ENCODE data around the gene DHCR24.

The DHCR24 gene

GRCh38 chr1:54823670-54824069 is 63.3 kb downstream of the DHCR24 start:
- DNase-seq (ENCODE audit: low read depth in 1 of 2, low spot score in 1 of 2) = no peak
- TF ChIP-seq JUND (IDR thresholded peaks at IDR 0.05; ENCODE audit: low read depth) = no peak
- in situ Hi-C loops (cut with HindIII; ENCODE audit: low pct_unique_long_range_greater_than_20kb, low sequenced_read_pairs) = no loop called here

GRCh38 chr1:54819733-54820132 is 67.3 kb downstream of the DHCR24 start:
- in situ Hi-C loops (cut with HindIII; ENCODE audit: low pct_unique_long_range_greater_than_20kb, low sequenced_read_pairs) = no loop called here
- DNase-seq (ENCODE audit: low read depth in 1 of 2, low spot score in 1 of 2) = no peak
- no peak for TF ChIP-seq JUND (IDR thresholded peaks at IDR 0.05; ENCODE audit: low read depth)

- in situ Hi-C loops (cut with HindIII; ENCODE audit: low pct_unique_long_range_greater_than_20kb, low sequenced_read_pairs) = no loop called here
- peak; percentile 51 to 91 for DNase-seq (ENCODE audit: low read depth in 1 of 2, low spot score in 1 of 2)
- peak; percentile 65 for TF ChIP-seq JUND (IDR thresholded peaks at IDR 0.05; ENCODE audit: low read depth)
Measured at GRCh38 chr1:54819195-54819536, 67.8 kb downstream of the DHCR24 start.

- in situ Hi-C loops (cut with HindIII; ENCODE audit: low pct_unique_long_range_greater_than_20kb, low sequenced_read_pairs) = no loop called here
- TF ChIP-seq JUND (IDR thresholded peaks at IDR 0.05; ENCODE audit: low read depth) = no peak
- DNase-seq (ENCODE audit: low read depth in 1 of 2, low spot score in 1 of 2) = peak in 1 of 2 experiments; percentile 20
Measured at GRCh38 chr1:54818461-54819194, 68.4 kb downstream of the DHCR24 start.

- no peak for TF ChIP-seq JUND (IDR thresholded peaks at IDR 0.05; ENCODE audit: low read depth)
- in situ Hi-C loops (cut with HindIII; ENCODE audit: low pct_unique_long_range_greater_than_20kb, low sequenced_read_pairs) = no loop called here
- no peak for DNase-seq (ENCODE audit: low read depth in 1 of 2, low spot score in 1 of 2)
Measured at GRCh38 chr1:54816951-54817350, 70.0 kb downstream of the DHCR24 start.

GRCh38 chr1:54816130-54816529 is 70.9 kb downstream of the DHCR24 start:
- TF ChIP-seq JUND (IDR thresholded peaks at IDR 0.05; ENCODE audit: low read depth) = no peak
- in situ Hi-C loops (cut with HindIII; ENCODE audit: low pct_unique_long_range_greater_than_20kb, low sequenced_read_pairs) = no loop called here
- no peak for DNase-seq (ENCODE audit: low read depth in 1 of 2, low spot score in 1 of 2)

- no peak for DNase-seq (ENCODE audit: low read depth in 1 of 2, low spot score in 1 of 2)
- in situ Hi-C loops (cut with HindIII; ENCODE audit: low pct_unique_long_range_greater_than_20kb, low sequenced_read_pairs) = no loop called here
Measured at GRCh38 chr1:54815086-54815876, 71.7 kb downstream of the DHCR24 start.

GRCh38 chr1:54814571-54814970 is 72.4 kb downstream of the DHCR24 start:
- DNase-seq (ENCODE audit: low read depth in 1 of 2, low spot score in 1 of 2) = no peak
- in situ Hi-C loops (cut with HindIII; ENCODE audit: low pct_unique_long_range_greater_than_20kb, low sequenced_read_pairs) = no loop called here
- TF ChIP-seq JUND (IDR thresholded peaks at IDR 0.05; ENCODE audit: low read depth) = no peak

More at GRCh38 chr1:54815086-54815876, 71.7 kb downstream of the DHCR24 start:
- no peak for TF ChIP-seq JUND (IDR thresholded peaks at IDR 0.05; ENCODE audit: low read depth)

GRCh38 chr1:54814126-54814498 is 72.9 kb downstream of the DHCR24 start:
- no peak for DNase-seq (ENCODE audit: low read depth in 1 of 2, low spot score in 1 of 2)
- in situ Hi-C loops (cut with HindIII; ENCODE audit: low pct_unique_long_range_greater_than_20kb, low sequenced_read_pairs) = no loop called here
- no peak for TF ChIP-seq JUND (IDR thresholded peaks at IDR 0.05; ENCODE audit: low read depth)

GRCh38 chr1:54813485-54814125 is 73.4 kb downstream of the DHCR24 start:
- in situ Hi-C loops (cut with HindIII; ENCODE audit: low pct_unique_long_range_greater_than_20kb, low sequenced_read_pairs) = no loop called here
- no peak for TF ChIP-seq JUND (IDR thresholded peaks at IDR 0.05; ENCODE audit: low read depth)
- DNase-seq (ENCODE audit: low read depth in 1 of 2, low spot score in 1 of 2) = no peak

GRCh38 chr1:54812801-54813484 is 74.1 kb downstream of the DHCR24 start:
- TF ChIP-seq JUND (IDR thresholded peaks at IDR 0.05; ENCODE audit: low read depth) = no peak
- no peak for DNase-seq (ENCODE audit: low read depth in 1 of 2, low spot score in 1 of 2)
- in situ Hi-C loops (cut with HindIII; ENCODE audit: low pct_unique_long_range_greater_than_20kb, low sequenced_read_pairs) = no loop called here
